ENCODE data around the gene WDR7. TPM values are rescaled to one million over a fixed set of nuclear protein-coding genes. Genes with fewer than 3 reads are reported as not detected.

WDR7 gene
- total and polyA plus RNA-seq, 7 donors, result 3.7 to 45.3 (median 28.5) TPM

- DNase-seq, result no peak
- no peaks in the 10 kb centered on the region for H3K4me1 ChIP-seq
- H3K36me3 ChIP-seq, result peaks cover 0 to 19% (median 0%) of the 10 kb centered on the region in 4 donors
- no peak overlapping the region for H3K4me3 ChIP-seq
- intact Hi-C loops (cut with DNase I), result no loop called here
- no peak overlapping the region for H3K27ac ChIP-seq
- TF ChIP-seq EP300 (IDR thresholded peaks at IDR 0.05) (no peak), CTCF (IDR thresholded peaks at IDR 0.05) (no peak), POLR2A (IDR thresholded peaks at IDR 0.05) (no peak), POLR2AphosphoS5 (IDR thresholded peaks at IDR 0.05) (no peak)
- no peaks in the 10 kb centered on the region for H3K9me3 ChIP-seq
- no peaks in the 10 kb centered on the region for H3K27me3 ChIP-seq
- WGBS, 2 donors, result 95 to 98% methylated on average over 1 of the region's 1 CpG
Measured at GRCh38 chr18:56835331-56835730, 184.2 kb downstream of the WDR7 start.

- WGBS, 2 donors, result 90 to 92% methylated on average over 7 of the region's 7 CpGs
- H3K4me3 ChIP-seq, result no peak overlapping the region
- no peaks in the 10 kb centered on the region for H3K4me1 ChIP-seq
- peaks cover 0 to 19% (median 0%) of the 10 kb centered on the region in 4 donors for H3K36me3 ChIP-seq
- DNase-seq, result no peak
- no peak for TF ChIP-seq EP300 (IDR thresholded peaks at IDR 0.05)
- no peak for TF ChIP-seq POLR2AphosphoS5 (IDR thresholded peaks at IDR 0.05)
- intact Hi-C loops (cut with DNase I), result no loop called here
- H3K9me3 ChIP-seq, result no peaks in the 10 kb centered on the region
- no peaks in the 10 kb centered on the region for H3K27me3 ChIP-seq
- H3K27ac ChIP-seq, result no peak overlapping the region
Measured at GRCh38 chr18:56836173-56836572, 185.0 kb downstream of the WDR7 start.

- WGBS, 2 donors, result 96 to 100% methylated on average over 1 of the region's 1 CpG
- Histone ChIP-seq H3K27me3 (no peaks in the 10 kb centered on the region), H3K36me3 (peaks cover 0 to 11% (median 0%) of the 10 kb centered on the region in 4 donors), H3K4me3 (no peak overlapping the region), H3K9me3 (no peaks in the 10 kb centered on the region), H3K27ac (no peak overlapping the region), H3K4me1 (peaks cover 0 to 8% (median 0%) of the 10 kb centered on the region in 4 donors)
- intact Hi-C loops (cut with DNase I), result no loop called here
- DNase-seq, result no peak
- TF ChIP-seq POLR2A (IDR thresholded peaks at IDR 0.05) (no peak), POLR2AphosphoS5 (IDR thresholded peaks at IDR 0.05) (no peak), EP300 (IDR thresholded peaks at IDR 0.05) (no peak), CTCF (IDR thresholded peaks at IDR 0.05) (no peak)
Measured at GRCh38 chr18:56841836-56842235, 190.7 kb downstream of the WDR7 start.

GRCh38 chr18:56843241-56843640 lies 192.1 kb downstream of the WDR7 start:
- Histone ChIP-seq H3K36me3 (peaks cover 0 to 4% (median 0%) of the 10 kb centered on the region in 4 donors), H3K4me3 (no peak overlapping the region), H3K27me3 (no peaks in the 10 kb centered on the region), H3K4me1 (peaks cover 0 to 8% (median 0%) of the 10 kb centered on the region in 4 donors), H3K27ac (no peak overlapping the region), H3K9me3 (no peaks in the 10 kb centered on the region)
- intact Hi-C loops (cut with DNase I), result no loop called here
- WGBS, 2 donors, result 94 to 97% methylated on average over 4 of the region's 4 CpGs
- peak in 2 of 4 donors; percentile 53 to 60 for TF ChIP-seq POLR2AphosphoS5 (IDR thresholded peaks at IDR 0.05)
- no peak for TF ChIP-seq CTCF (IDR thresholded peaks at IDR 0.05)
- no peak for DNase-seq

- Histone ChIP-seq H3K9me3 (no peaks in the 10 kb centered on the region), H3K27me3 (no peaks in the 10 kb centered on the region), H3K27ac (no peak overlapping the region), H3K4me3 (no peak overlapping the region), H3K4me1 (peaks cover 0 to 8% (median 0%) of the 10 kb centered on the region in 4 donors), H3K36me3 (no peaks in the 10 kb centered on the region)
- no peak for DNase-seq
- 94 to 98% methylated on average over 1 of the region's 1 CpG for WGBS, 2 donors
- intact Hi-C loops (cut with DNase I), result no loop called here
- TF ChIP-seq POLR2AphosphoS5 (IDR thresholded peaks at IDR 0.05) (no peak), POLR2A (IDR thresholded peaks at IDR 0.05) (no peak), EP300 (IDR thresholded peaks at IDR 0.05) (no peak), CTCF (IDR thresholded peaks at IDR 0.05) (no peak)
Measured at GRCh38 chr18:56844556-56844955, 193.4 kb downstream of the WDR7 start.
